ENCODE measurements around the gene FAM131A. TPM values are rescaled to one million over a fixed set of nuclear protein-coding genes. Genes with fewer than 3 reads are reported as not detected.
A peak's percentile ranks its signal among the peaks of the same experiment; 100 is the strongest.

The FAM131A gene
- total and polyA plus RNA-seq, 2 donors (not counting 3 experiments of a cell fraction or from before 2014, with no cell fraction given): 19.9 to 29.9 TPM

DNA sequence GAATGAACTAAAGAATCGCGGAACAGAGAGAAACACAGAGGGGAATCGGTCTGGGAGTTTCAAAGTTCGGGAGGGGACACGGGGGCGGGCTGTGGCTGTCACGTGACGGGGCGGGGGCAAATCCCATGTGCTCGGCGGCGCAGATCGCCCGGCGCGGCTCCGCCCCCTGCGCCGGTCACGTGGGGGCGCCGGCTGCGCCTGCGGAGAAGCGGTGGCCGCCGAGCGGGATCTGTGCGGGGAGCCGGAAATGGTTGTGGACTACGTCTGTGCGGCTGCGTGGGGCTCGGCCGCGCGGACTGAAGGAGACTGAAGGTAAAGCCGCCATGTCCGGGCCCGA, 23.1 kb upstream of the FAM131A start, which contains the start of gene EIF4G1:
Gene EIF4G1, plus strand, starts transcription at position 244 of the 337 bp plus-strand sequence. CDS start 1,191 bp downstream, outside the sequence.
- no peaks in the 10 kb centered on the region for H3K9me1 ChIP-seq (replicated peaks; ENCODE audit: control insufficient read depth, extremely low read depth, insufficient read depth, low read length)
- peak within 1 kb of the TSS; percentile 64 for H3K27ac ChIP-seq (ENCODE audit: insufficient read depth, low read depth, low read length)
- no peaks in the 10 kb centered on the region for H3K9me3 ChIP-seq (replicated peaks; ENCODE audit: control insufficient read depth, insufficient read depth, low read length)
- DNase-seq (ENCODE audit: low read depth, low spot score) (peak; percentile 94), FAIRE-seq (peak; percentile 89)
- intact Hi-C loops (cut with micrococcal nuclease): loop anchor here (1.0 to 5.0 kb wide), 2 partner anchors 15 to 137 kb away; partner anchors contain the start of gene PSMD2
- ChIA-PET CTCF (no interaction called here), POLR2A (no interaction called here)
- H4K20me1 ChIP-seq (replicated peaks; ENCODE audit: control insufficient read depth, extremely low read depth, insufficient read depth, low read length): peaks cover 3% of the 10 kb centered on the region
- peak within 1 kb of the TSS; percentile 49 for H3K4me2 ChIP-seq (ENCODE audit: insufficient read depth, low read length)
- TF ChIP-seq, protein P1, sequence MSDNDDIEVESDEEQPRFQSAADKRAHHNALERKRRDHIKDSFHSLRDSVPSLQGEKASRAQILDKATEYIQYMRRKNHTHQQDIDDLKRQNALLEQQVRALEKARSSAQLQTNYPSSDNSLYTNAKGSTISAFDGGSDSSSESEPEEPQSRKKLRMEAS (IDR thresholded peaks at IDR 0.05; ENCODE audit: insufficient read depth, insufficient read length): peak; percentile 96
- TF ChIP-seq EZH2 (IDR thresholded peaks at IDR 0.05; ENCODE audit: borderline replicate concordance, low read depth, low read length, severe bottlenecking): no peak
- no peak for TF ChIP-seq MYC (IDR thresholded peaks at IDR 0.05; ENCODE audit: low read depth, low read length)
- TF ChIP-seq, protein P2, sequence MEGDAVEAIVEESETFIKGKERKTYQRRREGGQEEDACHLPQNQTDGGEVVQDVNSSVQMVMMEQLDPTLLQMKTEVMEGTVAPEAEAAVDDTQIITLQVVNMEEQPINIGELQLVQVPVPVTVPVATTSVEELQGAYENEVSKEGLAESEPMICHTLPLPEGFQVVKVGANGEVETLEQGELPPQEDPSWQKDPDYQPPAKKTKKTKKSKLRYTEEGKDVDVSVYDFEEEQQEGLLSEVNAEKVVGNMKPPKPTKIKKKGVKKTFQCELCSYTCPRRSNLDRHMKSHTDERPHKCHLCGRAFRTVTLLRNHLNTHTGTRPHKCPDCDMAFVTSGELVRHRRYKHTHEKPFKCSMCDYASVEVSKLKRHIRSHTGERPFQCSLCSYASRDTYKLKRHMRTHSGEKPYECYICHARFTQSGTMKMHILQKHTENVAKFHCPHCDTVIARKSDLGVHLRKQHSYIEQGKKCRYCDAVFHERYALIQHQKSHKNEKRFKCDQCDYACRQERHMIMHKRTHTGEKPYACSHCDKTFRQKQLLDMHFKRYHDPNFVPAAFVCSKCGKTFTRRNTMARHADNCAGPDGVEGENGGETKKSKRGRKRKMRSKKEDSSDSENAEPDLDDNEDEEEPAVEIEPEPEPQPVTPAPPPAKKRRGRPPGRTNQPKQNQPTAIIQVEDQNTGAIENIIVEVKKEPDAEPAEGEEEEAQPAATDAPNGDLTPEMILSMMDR (IDR thresholded peaks at IDR 0.05; ENCODE audit: extremely low read depth in 1 of 2, insufficient read depth in 1 of 2, low read depth in 1 of 2, low read length in 2 of 2): no peak
- no peak for TF ChIP-seq FOS (IDR thresholded peaks at IDR 0.05; ENCODE audit: borderline replicate concordance, insufficient read depth, low read length)
- TF ChIP-seq GATA2 (IDR thresholded peaks at IDR 0.05; ENCODE audit: insufficient read depth, insufficient read length, low read depth, low read length): no peak
- peak; percentile 79 for TF ChIP-seq POLR2A (IDR thresholded peaks at IDR 0.05; ENCODE audit: low read depth, low read length)
- peak; percentile 89 for TF ChIP-seq POLR2AphosphoS5 (IDR thresholded peaks at IDR 0.05; ENCODE audit: insufficient read depth, low read depth, low read length)
- TF ChIP-seq JUN (IDR thresholded peaks at IDR 0.05; ENCODE audit: borderline replicate concordance, insufficient read depth, insufficient read length, low read depth): no peak
- peaks cover 43% of the 10 kb centered on the region for H3K79me2 ChIP-seq (ENCODE audit: control insufficient read depth, insufficient read depth, low read length)
- H3K4me3 ChIP-seq (replicated peaks in 1 of 3; ENCODE audit: insufficient read depth in 1 of 3, low read depth in 1 of 3, low read length in 3 of 3): peak within 1 kb of the TSS; percentile 37 to 84 (median 59)
- H3K27me3 ChIP-seq (ENCODE audit: control insufficient read depth in 2 of 2, insufficient read depth in 2 of 2, low read length in 2 of 2): no peaks in the 10 kb centered on the region
- peaks cover 9 to 11% of the 10 kb centered on the region in 2 experiments for H3K36me3 ChIP-seq (ENCODE audit: control insufficient read depth in 2 of 2, extremely low read depth in 1 of 2, insufficient read depth in 2 of 2, low read length in 2 of 2)
- H3K4me1 ChIP-seq (ENCODE audit: control insufficient read depth, extremely low read depth, insufficient read depth, low read length): peaks cover 28% of the 10 kb centered on the region
- peak within 1 kb of the TSS; percentile 82 for H3K9ac ChIP-seq (replicated peaks; ENCODE audit: extremely low read depth, insufficient read depth, low read length)
- no TSS peak for BruUV-seq (replicated peaks)
- dilution Hi-C loops (cut with MboI; ENCODE audit: extremely low pct_ligation_motif_present, low sequenced_read_pairs): no loop called here
- peak within 1 kb of the TSS; percentile 46 for H2AFZ ChIP-seq (ENCODE audit: low read depth, low read length)

Measured in endothelial cell of umbilical vein (primary cell).